ENCODE measurements around the gene ZNF488.

ZNF488 gene

GRCh38 chr10:47366181-47366631 lies 17.9 kb downstream of the ZNF488 start:
- DNase-seq (ENCODE audit: low read depth): no peak

DNA sequence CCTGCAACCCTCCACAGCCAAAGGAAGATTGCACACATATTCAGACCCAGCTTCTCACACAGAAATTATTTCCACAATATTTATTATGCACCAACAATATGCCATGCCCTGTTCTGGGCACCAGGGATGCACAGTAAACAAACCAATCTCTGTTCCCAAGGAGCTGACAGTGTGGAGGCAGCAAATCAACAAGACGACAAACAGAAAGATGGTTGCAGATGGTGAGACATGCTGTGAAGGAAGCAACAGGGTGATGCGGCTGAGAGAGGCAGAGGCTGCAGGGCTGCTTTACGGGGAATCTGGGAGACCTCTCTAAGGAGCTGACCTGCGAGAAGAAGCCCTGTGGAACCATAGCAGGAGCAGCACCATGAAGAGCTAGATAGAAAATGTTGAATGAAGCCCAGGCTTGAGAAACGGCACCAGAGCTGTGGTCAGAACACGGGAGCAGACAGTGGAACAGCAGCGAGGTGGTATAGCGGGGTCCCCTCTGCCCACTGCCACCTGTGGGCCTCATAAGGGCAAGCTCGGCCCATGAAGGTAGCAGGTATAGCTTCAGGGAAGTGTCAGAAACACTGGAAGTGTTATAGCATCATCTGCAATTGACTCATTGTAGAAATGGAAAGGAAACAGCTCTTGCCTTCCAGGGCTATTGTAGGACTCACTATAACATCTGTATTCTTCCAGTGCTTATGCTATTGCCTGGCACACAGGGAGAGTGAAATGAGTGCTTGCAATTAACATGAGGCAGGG lies 18.5 kb downstream of the ZNF488 start:
- DNase-seq (ENCODE audit: low read depth): no peak

DNA sequence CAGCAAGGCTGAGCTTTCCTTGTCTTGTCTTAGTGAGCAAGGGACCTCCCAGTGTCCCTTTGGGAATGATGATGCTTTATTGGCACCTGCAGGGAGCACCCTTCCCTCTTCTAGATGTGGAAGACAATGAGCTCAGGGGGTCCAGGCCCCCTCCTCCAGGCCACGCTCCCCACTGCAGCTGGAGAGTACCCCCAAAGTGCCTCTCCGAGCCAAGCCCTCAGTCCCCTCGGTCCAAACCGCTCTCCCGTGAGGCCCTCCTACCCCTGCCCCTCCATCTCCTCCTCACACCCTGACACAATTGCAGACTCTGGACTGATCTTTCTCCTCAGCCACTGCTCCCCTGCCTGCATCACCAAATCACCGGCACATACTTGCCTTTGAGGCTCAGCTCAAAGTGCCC lies 19.2 kb downstream of the ZNF488 start:
- no peak for DNase-seq (ENCODE audit: low read depth)

DNA sequence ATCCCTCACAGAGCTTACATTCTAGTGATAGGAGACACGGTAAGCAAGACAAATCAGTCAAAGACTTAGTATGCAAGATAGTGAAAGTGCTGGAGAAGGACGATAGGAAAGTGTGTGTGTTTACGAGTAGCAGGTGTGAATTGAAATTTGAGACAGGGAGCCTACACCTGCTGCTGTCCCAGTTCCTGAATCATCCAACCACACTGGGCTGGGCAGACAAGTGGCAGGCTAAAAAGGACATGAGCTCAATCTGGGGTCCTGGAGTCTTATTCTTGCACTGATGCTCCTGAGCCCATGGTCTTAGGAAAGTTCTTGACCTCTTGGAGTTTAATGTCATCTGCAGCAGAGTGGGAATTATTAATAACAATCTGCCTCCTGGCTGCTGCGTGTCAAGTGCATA lies 19.7 kb downstream of the ZNF488 start:
- no peak for DNase-seq (ENCODE audit: low read depth)

- no peak for DNase-seq (ENCODE audit: low read depth)
Observed at GRCh38 chr10:47363781-47364180, 20.3 kb downstream of the ZNF488 start.

GRCh38 chr10:47362199-47362598 lies 21.9 kb downstream of the ZNF488 start:
- DNase-seq (ENCODE audit: low read depth): no peak

DNA sequence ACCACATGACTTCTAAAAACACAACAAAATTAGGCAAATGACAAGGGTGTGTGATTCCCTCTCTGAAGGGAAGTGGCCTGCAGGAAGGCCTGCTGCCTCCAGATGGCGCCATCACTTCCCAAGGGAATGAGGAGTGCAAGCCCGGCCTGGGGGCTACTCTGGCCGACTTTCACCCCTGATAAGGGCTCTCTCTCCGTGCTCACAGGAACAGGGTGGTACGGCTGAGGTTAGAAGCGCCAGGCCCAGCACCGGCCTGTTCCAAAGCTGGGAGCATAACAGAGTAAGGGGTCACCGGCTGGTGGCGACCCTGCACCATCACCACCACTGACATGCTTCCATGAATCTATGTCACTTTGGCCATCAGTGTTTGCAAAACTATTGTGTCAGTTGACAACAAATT lies 22.8 kb downstream of the ZNF488 start:
- no peak for DNase-seq (ENCODE audit: low read depth)

DNA sequence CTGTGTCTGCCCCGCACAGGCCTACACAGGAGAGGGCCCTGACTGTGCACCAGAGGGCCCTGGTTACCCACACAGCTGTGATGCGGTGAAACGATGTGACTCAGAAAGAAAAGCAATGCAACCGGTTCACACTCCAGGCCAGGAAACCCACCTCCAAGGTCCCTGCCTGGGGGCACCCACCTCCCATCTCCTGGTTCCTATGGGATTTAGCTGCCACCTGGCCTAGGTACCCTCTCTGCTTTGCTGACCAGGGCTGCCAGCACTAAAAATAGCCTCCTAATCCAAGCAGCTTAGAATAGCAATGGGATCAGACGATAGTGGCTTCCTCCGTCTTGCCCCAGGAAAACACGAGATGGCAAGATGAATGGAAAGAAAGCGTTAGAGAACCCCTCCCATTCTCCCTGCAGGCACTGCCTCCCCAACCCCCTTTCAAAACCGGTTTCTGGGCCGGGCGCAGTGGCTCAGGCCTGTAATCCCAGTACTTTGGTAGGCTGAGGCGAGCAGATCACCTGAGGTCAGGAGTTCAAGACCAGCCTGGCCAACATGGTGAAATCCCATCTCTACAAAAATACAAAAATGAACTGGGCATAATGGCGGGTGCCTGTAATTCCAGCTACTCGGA lies 23.6 kb downstream of the ZNF488 start:
- no peak for DNase-seq (ENCODE audit: low read depth)

DNA sequence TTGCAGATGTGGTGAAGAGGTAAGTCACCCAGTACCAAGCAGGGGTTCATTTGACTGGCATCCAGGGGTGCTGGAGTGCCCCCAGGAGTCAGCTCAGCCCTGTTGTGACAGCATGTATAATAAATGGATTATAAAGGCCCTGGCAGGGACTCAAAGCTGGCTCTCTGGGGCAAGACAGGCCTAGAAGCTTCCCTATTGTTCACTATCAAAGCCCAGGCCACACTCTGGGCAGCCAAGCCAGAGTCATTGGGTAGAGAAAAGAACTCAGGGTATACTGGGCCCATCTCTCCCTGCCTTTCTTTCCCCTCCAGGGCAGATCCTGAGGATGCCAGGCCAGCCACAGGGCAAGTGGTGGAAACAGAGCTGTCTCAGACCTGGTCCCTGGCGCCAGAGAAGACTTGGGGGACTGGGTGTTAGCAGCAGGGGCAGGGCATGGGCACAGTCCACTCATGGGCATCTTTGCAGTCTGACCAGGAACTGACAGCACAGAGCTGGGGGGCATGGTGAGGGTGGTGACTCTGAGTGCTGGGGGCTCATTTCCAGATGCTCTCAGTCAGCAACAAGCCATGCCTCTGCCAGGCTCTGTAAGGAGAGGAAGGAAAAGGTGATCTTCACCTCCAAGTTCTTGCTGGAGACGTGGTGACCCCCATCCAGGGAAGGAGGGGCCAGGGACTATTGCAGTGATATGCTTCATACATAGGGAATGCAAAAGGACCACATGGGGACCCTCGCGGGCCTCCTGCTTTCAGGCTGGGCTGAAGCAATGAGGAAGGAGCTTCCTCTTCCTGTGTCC lies 24.3 kb downstream of the ZNF488 start:
- DNase-seq (ENCODE audit: low read depth): no peak

- DNase-seq (ENCODE audit: low read depth): no peak
Observed at GRCh38 chr10:47359101-47359500, 25.0 kb downstream of the ZNF488 start.

DNA sequence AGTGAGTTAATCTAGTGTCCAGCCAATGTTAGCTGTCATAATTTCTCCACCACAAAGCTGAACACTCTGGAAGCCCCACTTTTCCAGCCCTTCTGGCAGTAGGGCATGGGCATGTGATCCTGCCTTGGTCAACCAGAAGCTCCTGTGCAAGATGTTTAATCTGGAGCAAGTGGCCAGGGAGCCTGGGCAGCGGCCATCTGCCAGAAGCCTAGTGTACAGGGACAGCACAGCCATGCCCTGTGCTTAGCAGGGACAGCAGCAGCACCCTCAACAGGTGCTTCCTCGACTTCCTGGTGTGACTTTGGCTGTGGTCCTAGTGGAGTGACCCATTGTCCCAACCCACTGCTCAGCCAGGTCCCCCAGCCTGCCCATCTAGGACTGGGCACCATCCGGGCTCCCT lies 25.6 kb downstream of the ZNF488 start:
- DNase-seq (ENCODE audit: low read depth): no peak

GRCh38 chr10:47357911-47358310 lies 26.2 kb downstream of the ZNF488 start:
- no peak for DNase-seq (ENCODE audit: low read depth)

- no peak for DNase-seq (ENCODE audit: low read depth)
Observed at GRCh38 chr10:47357131-47357582, 26.9 kb downstream of the ZNF488 start.

DNA sequence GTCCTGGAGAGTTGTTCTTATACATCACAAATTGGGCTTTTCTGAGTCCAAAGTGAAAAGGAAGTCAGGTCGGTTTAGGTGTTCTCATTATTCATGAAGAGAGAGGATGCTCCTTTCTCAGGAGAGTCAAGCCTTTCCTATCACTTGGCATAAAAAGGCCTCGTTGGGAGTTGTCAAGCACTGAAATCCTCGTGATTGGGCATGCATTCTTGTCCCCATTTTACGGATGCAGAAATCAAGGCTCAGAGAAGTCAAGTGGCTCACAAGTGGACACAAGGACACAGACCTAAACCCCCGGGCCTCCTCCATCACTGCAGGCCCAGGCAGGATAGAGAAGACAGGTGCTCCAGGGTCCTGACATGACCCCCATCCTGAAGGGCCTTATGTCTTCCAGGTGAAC lies 27.4 kb downstream of the ZNF488 start:
- no peak for DNase-seq (ENCODE audit: low read depth)

- no peak for DNase-seq (ENCODE audit: low read depth)
Observed at GRCh38 chr10:47354900-47355299, 29.2 kb downstream of the ZNF488 start.

GRCh38 chr10:47354165-47354564 lies 29.9 kb downstream of the ZNF488 start:
- no peak for DNase-seq (ENCODE audit: low read depth)

GRCh38 chr10:47353351-47353750 lies 30.7 kb downstream of the ZNF488 start:
- DNase-seq (ENCODE audit: low read depth): no peak

DNA sequence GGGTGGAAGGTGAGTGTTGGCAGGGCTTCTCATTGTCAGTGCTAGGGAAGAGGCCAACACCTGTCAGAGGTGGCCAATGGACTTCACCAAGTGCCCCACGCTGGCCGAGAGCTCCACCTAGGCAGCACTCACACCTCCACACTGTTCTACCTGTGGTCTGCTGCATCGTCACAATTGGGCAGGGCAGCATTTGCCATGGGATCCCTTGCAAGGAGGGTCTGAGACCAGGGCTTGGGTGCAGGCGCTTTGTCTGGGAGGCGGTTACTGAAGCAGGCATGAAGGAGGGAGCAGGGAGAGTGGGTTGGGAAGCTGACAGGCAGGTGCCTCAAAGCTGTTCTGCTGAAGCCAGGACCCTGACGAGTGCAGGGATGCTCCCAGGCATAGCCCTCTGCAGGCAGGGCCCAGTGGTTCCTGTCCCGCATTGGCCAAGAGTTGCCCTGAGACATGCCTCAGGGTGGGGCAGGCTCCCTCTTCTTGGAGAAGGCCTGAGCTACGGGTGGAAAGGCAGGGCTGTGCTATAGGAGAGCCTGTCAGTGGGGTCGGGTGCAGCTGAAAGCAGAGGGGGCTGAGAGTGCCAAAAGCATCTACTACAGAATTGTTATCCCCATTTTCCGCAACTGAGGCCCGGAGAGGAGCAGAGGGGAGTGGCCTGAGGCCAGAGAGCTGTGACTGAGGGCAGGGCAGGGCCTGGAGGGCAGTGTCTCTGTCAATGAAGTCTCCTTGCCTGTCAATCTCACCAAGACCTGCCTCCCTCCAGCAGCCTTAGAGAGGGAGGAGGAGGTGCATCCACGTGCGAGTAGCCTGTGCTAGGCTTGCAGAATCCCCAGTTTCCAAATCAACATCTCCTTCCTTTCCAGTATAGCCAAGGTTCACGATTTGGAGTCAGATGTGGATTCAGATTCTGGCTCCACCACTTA lies 31.9 kb downstream of the ZNF488 start:
- DNase-seq (ENCODE audit: low read depth): no peak

DNA sequence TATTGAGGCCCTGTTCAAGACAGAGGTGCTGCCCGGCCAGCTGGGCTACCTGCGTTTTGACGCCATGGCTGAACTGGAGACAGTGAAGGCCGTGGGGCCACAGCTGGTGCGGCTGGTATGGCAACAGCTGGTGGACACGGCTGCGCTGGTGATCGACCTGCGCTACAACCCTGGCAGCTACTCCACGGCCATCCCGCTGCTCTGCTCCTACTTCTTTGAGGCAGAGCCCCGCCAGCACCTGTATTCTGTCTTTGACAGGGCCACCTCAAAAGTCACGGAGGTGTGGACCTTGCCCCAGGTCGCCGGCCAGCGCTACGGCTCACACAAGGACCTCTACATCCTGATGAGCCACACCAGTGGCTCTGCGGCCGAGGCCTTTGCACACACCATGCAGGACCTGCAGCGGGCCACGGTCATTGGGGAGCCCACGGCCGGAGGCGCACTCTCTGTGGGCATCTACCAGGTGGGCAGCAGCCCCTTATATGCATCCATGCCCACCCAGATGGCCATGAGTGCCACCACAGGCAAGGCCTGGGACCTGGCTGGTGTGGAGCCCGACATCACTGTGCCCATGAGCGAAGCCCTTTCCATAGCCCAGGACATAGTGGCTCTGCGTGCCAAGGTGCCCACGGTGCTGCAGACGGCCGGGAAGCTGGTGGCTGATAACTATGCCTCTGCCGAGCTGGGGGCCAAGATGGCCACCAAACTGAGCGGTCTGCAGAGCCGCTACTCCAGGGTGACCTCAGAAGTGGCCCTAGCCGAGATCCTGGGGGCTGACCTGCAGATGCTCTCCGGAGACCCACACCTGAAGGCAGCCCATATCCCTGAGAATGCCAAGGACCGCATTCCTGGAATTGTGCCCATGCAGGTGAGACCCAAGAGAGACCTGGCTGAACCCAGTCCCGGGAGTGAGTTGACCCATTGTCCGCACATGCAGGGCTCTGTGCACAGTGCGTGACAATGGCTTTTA lies 33.1 kb downstream of the ZNF488 start:
- DNase-seq (ENCODE audit: low read depth): no peak

GRCh38 chr10:47349941-47350371 lies 34.1 kb downstream of the ZNF488 start:
- no peak for DNase-seq (ENCODE audit: low read depth)

GRCh38 chr10:47349516-47349915 lies 34.6 kb downstream of the ZNF488 start:
- DNase-seq (ENCODE audit: low read depth): no peak

Data from stimulated activated CD8-positive, alpha-beta memory T cell treated with anti-CD3 and anti-CD28 coated beads, Interleukin-15, amount 100 ng/mL, for 1 hour (primary cell).